IMR-90 (cell line): ENCODE measurements around the gene EZR. TPM values are rescaled to one million over a fixed set of nuclear protein-coding genes. Genes with fewer than 3 reads are reported as not detected.

Experiments
- ATAC-seq: fragments of 200-7000 bp; cut with Tn5 transposase; 2 replicates; pipeline ENCODE4 v1.9.1; 2020; ENCODE audit warnings: low read depth, mild to moderate bottlenecking, moderate library complexity
- BruUV-seq: library from RNA; stranded (reverse); fragments of 400-500 nt; replicated peaks from 2 replicates; lab custom pipeline; 2021; lab: Mats Ljungman, UMichigan
- CTCF ChIA-PET: fragments of 300-600 bp; formaldehyde crosslinking; extraction: SDS; loops from one replicate; lab custom pipeline; 2021; ENCODE audit warnings: antibody characterized with exemption; lab: Yijun Ruan, JAX
- POLR2A ChIA-PET: fragments of 300-600 bp; sonication (Branson Sonifier 250); formaldehyde crosslinking; loops from one replicate; lab custom pipeline; 2022; ENCODE audit warnings: antibody characterized with exemption; ENCODE audit not compliant: unreplicated experiment; lab: Charles Lee
- DNase-seq: peaks from one replicate; pipeline ENCODE4 v3.0.0; 2013
- H2AFZ ChIP-seq: replicated peaks from 2 replicates; pipeline ENCODE3; 2013; ENCODE audit warnings: low read length, mild to moderate bottlenecking; ENCODE audit not compliant: poor library complexity
- H2AK5ac ChIP-seq: 2 replicates; pipeline ENCODE4 v1.6.1; 2013; ENCODE audit warnings: low read depth, low read length, inconsistent platforms
- H2AK9ac ChIP-seq: replicated peaks from 2 replicates; pipeline ENCODE3; 2013; ENCODE audit warnings: mild to moderate bottlenecking, low read depth, low read length, moderate library complexity; ENCODE audit not compliant: poor library complexity
- H2BK120ac ChIP-seq: 2 replicates; pipeline ENCODE4 v1.6.1; 2013; ENCODE audit warnings: low read depth, low read length, inconsistent platforms
- H2BK15ac ChIP-seq: 3 replicates; pipeline ENCODE4 v1.6.1; 2013; ENCODE audit warnings: low read depth, low read length, inconsistent platforms
- H2BK20ac ChIP-seq: 2 replicates; pipeline ENCODE4 v1.6.1; 2013; ENCODE audit warnings: low read depth, mild to moderate bottlenecking, inconsistent platforms, low read length, moderate library complexity
- H2BK5ac ChIP-seq: 2 replicates; pipeline ENCODE4 v1.6.1; 2013; ENCODE audit warnings: mild to moderate bottlenecking, low read depth, low read length, inconsistent platforms; ENCODE audit not compliant: poor library complexity, severe bottlenecking
- H3K14ac ChIP-seq: replicated peaks from 2 replicates; pipeline ENCODE4 v1.6.1; 2013; ENCODE audit warnings: low read depth, low read length, inconsistent platforms
- H3K18ac ChIP-seq: 2 replicates; pipeline ENCODE4 v1.6.1; 2013; ENCODE audit warnings: low read depth, low read length, control low read depth
- H3K23ac ChIP-seq: 2 replicates; pipeline ENCODE4 v1.6.1; 2013; ENCODE audit warnings: low read depth, low read length, inconsistent platforms
- H3K27ac ChIP-seq: 2 replicates; pipeline ENCODE4 v1.5.1; 2013; ENCODE audit warnings: mild to moderate bottlenecking, control low read depth, low read length; ENCODE audit not compliant: insufficient read depth
- H3K27me3 ChIP-seq: 2 replicates; pipeline ENCODE4 v1.6.1; 2013; ENCODE audit warnings: low read length; ENCODE audit not compliant: control insufficient read depth, insufficient read depth
- H3K36me3 ChIP-seq: 2 replicates; pipeline ENCODE4 v1.6.1; 2013; ENCODE audit warnings: low read length, mixed read lengths; ENCODE audit not compliant: control insufficient read depth, insufficient read depth
- H3K4ac ChIP-seq: 2 replicates; pipeline ENCODE4 v1.6.1; 2013; ENCODE audit warnings: low read depth, low read length, inconsistent platforms
- H3K4me1 ChIP-seq: 2 replicates; pipeline ENCODE4 v1.6.1; 2013; ENCODE audit warnings: low read length, mixed read lengths; ENCODE audit not compliant: control insufficient read depth, insufficient read depth
- H3K4me2 ChIP-seq: 2 replicates; pipeline ENCODE4 v1.6.1; 2013; ENCODE audit warnings: low read depth, mild to moderate bottlenecking, control low read depth, low read length, moderate library complexity
- H3K4me3 ChIP-seq: 2 replicates; pipeline ENCODE4 v1.5.1; 2013; ENCODE audit warnings: low read depth, mild to moderate bottlenecking, control low read depth, low read length, moderate library complexity; ENCODE audit not compliant: insufficient read depth
- H3K56ac ChIP-seq: 2 replicates; pipeline ENCODE4 v1.6.1; 2013; ENCODE audit warnings: low read length, inconsistent platforms; ENCODE audit not compliant: insufficient read depth; ENCODE audit errors: extremely low read depth
- H3K79me1 ChIP-seq, 2 experiments: 2 replicates each; pipeline ENCODE4 v1.6.1; 2013; ENCODE audit warnings: low read length in 2 of 2, inconsistent platforms in 1 of 2, low read depth in 1 of 2
- H3K9ac ChIP-seq: 2 replicates; pipeline ENCODE4 v1.6.1; 2013; ENCODE audit warnings: low read depth, low read length, control low read depth
- H3K9me1 ChIP-seq: 2 replicates; pipeline ENCODE4 v1.6.1; 2013; ENCODE audit warnings: low read length, inconsistent platforms; ENCODE audit not compliant: insufficient read depth
- H3K9me3 ChIP-seq: 2 replicates; pipeline ENCODE4 v1.6.1; 2013; ENCODE audit warnings: low read length; ENCODE audit not compliant: control insufficient read depth, insufficient read depth
- H4K20me1 ChIP-seq: 2 replicates; pipeline ENCODE4 v1.6.1; 2013; ENCODE audit warnings: low read length, inconsistent platforms; ENCODE audit not compliant: insufficient read depth
- H4K5ac ChIP-seq: 2 replicates; pipeline ENCODE4 v1.6.1; 2013; ENCODE audit warnings: mild to moderate bottlenecking, low read depth, low read length, control low read depth
- H4K8ac ChIP-seq, 2 experiments: 2 replicates each; pipeline ENCODE4 v1.6.1; 2013; ENCODE audit warnings: low read depth in 2 of 2, low read length in 2 of 2, control low read depth in 1 of 2, inconsistent platforms in 1 of 2
- H4K91ac ChIP-seq: 2 replicates; pipeline ENCODE4 v1.6.1; 2013; ENCODE audit warnings: low read depth, low read length, inconsistent platforms; ENCODE audit not compliant: insufficient read depth
- MAZ ChIP-seq: IDR thresholded peaks from 2 replicates; pipeline ENCODE4 v1.6.1; 2012; ENCODE audit warnings: low read depth, mild to moderate bottlenecking, low read length, improper control_type of control experiment, moderate library complexity, borderline replicate concordance
- RCOR1 ChIP-seq: IDR thresholded peaks from 2 replicates; pipeline ENCODE4 v1.6.1; 2012; ENCODE audit warnings: mild to moderate bottlenecking, low read length, improper control_type of control experiment; ENCODE audit not compliant: insufficient replicate concordance
- WGBS, 2 experiments: methylation state at CpG; one replicate each; pipeline versions ENCODE4 v1.1.5 to v1.1.7; 2013; ENCODE audit warnings: missing lambda C conversion rate in 2 of 2; ENCODE audit not compliant: insufficient read length in 1 of 2; ENCODE audit errors: extremely low coverage in 2 of 2; 5-methylcytosine and 5-hydroxymethylcytosine counted together
- dilution Hi-C: fragments of 300-500 bp; cut with HindIII; formaldehyde crosslinking; loops from one replicate; pipeline ENCODE4 v1.14.3; 2018; ENCODE audit warnings: low sequenced_read_pairs; ENCODE audit not compliant: unreplicated experiment
- in situ Hi-C: fragments of 300-500 bp; cut with MboI; formaldehyde crosslinking; loops from 3 replicates; pipeline ENCODE4 v1.14.3; 2019; ENCODE audit warnings: low sequenced_read_pairs, inconsistent platforms, mixed read lengths
- intact Hi-C: fragments of 100-400 bp; cut with micrococcal nuclease; formaldehyde crosslinking; loops from 2 replicates; pipeline ENCODE4 v1.10.0; 2022
- polyA plus RNA-seq, 3 experiments: library from polyadenylated mRNA; depleted of rRNA; stranded (reverse); fragments of >200 nt; gene quantifications; 2 replicates each; pipeline ENCODE4 v1.2.3, GENCODE V29; 2012; ENCODE audit warnings: low replicate concordance in 1 of 3
- total RNA-seq: library from RNA; depleted of rRNA; stranded (reverse); fragments of >200 nt; gene quantifications from 2 replicates; pipeline ENCODE4 v1.2.3, GENCODE V29; 2012
- TF ChIP-seq, protein P1 (sequence below): fragments of 150-350 bp; IDR thresholded peaks from 2 replicates; pipeline ENCODE4 v1.6.1; 2017; ENCODE audit warnings: mild to moderate bottlenecking, antibody characterized with exemption, low read length, low read depth

The EZR gene
- total and polyA plus RNA-seq, 2 of the 4 experiments (the other 2 are of a cell fraction), result 83.8 to 145 TPM

DNA sequence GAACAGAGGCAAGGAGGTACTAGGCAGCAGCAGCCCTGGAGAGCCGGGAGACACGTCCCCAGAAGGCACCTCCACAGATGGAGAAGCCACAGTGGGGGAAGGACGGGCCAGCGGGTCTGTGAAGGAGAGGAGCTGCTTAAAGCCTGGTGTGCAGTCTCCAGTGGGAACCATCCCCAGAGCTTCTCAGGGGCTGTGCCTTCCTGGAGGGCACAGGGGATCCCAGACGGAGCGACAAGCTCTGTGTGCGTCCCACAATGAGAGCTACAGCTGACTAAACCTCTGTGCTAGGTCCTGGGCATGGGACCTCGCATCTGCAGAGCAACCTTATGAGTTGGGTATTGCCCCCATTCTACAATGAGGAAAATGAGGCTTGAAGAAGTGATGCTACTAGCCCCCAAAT, 50.7 kb downstream of the EZR start:
- POLR2A ChIA-PET, result no interaction called here
- no peak overlapping the region for H4K91ac ChIP-seq
- no peak overlapping the region for H3K56ac ChIP-seq
- H3K4me1 ChIP-seq, result no peaks in the 10 kb centered on the region
- no peak overlapping the region for H2BK5ac ChIP-seq
- no peak overlapping the region for H2AK5ac ChIP-seq
- H3K79me1 ChIP-seq, result peaks cover 0 to 6% of the 10 kb centered on the region in 2 experiments; a peak in 3 of 4 replicates
- H3K23ac ChIP-seq, result no peak overlapping the region
- no peaks in the 10 kb centered on the region for H3K27me3 ChIP-seq
- no peak overlapping the region for H2AK9ac ChIP-seq
- in situ Hi-C loops, result no loop called here
- CTCF ChIA-PET, result no interaction called here
- no peak overlapping the region for H2BK120ac ChIP-seq
- H3K4ac ChIP-seq, result no peak overlapping the region
- H2AFZ ChIP-seq, result no peak overlapping the region
- no peak overlapping the region for H2BK15ac ChIP-seq
- dilution Hi-C loops, result no loop called here
- H3K18ac ChIP-seq, result no peak overlapping the region
- no peaks in the 10 kb centered on the region for H3K9me3 ChIP-seq
- no peaks in the 10 kb centered on the region for H4K20me1 ChIP-seq
- no peak overlapping the region for H3K27ac ChIP-seq
- H3K4me2 ChIP-seq, result no peak overlapping the region
- DNase-seq (no peak), ATAC-seq (no peak)
- H3K9me1 ChIP-seq, result peaks cover 5% of the 10 kb centered on the region; the same call in 1 of the 2 replicates
- no peak overlapping the region for H2BK20ac ChIP-seq
- no peak overlapping the region for H3K9ac ChIP-seq
- intact Hi-C loops, result no loop called here
- no peak overlapping the region for H3K14ac ChIP-seq
- TF ChIP-seq MAZ (no peak), RCOR1 (no peak)
- TF ChIP-seq, protein P1, sequence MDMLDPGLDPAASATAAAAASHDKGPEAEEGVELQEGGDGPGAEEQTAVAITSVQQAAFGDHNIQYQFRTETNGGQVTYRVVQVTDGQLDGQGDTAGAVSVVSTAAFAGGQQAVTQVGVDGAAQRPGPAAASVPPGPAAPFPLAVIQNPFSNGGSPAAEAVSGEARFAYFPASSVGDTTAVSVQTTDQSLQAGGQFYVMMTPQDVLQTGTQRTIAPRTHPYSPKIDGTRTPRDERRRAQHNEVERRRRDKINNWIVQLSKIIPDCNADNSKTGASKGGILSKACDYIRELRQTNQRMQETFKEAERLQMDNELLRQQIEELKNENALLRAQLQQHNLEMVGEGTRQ, result no peak
- WGBS, 2 experiments, result 97% methylated on average over 4 of the region's 8 CpGs; no CpG with 5 or more reads in 1 of the 2 experiments
- no peak overlapping the region for H4K8ac ChIP-seq
- peaks cover 69% of the 10 kb centered on the region for H3K36me3 ChIP-seq
- no peak overlapping the region for H4K5ac ChIP-seq
- no TSS peak for BruUV-seq
- no peak overlapping the region for H3K4me3 ChIP-seq
